ENCODE results near the gene RALGPS1.

RALGPS1 gene

DNA sequence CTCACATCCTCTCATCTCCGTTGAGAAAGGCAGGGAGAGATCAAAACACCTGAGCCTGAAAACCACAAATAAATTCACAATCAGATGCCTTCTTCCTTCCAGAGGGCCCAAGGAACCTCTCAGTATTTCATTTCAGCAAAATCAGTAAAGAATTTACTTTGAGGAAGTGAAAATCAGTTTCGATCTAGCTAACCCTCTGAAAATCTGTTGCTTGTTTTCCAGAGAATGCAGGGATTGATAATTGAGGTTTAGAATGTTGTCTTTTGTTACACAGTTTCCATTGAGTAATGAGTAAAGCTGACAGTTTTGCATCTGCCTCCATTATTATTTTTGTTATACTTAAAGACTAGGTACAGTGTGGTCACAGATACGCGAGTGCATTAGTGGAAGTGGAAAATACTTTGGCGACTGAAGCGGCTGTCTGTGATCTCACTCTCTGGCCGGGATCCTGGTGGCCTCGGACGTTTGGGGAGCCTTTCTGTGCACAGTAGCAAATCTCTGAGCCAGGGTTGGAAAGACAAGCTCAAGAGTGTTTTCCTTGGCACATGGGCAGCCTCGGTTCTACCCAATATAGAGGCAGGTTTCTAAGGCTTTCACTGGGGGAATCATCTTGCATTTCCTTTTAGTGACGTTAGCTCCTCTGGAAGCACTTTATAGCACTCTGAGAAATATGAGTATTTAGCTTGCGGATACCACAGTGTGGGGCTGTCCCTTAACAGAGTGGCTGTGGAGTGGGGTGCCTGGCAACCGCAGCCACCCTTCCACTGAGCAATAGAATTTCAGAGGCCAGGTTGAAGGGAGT is 240.0 kb downstream of the RALGPS1 start:
- no peaks in the 10 kb centered on the region for H3K36me3 Mint-ChIP-seq (ENCODE audit: low read depth)
- H3K27me3 Mint-ChIP-seq = peaks cover 25% of the 10 kb centered on the region
- H3K4me1 Mint-ChIP-seq (ENCODE audit: low read depth) = peaks cover 25% of the 10 kb centered on the region
- intact Hi-C loops (cut with micrococcal nuclease) = no loop called here
- H3K4me3 Mint-ChIP-seq = peak overlapping the region; percentile 10
- H3K9me3 Mint-ChIP-seq = no peaks in the 10 kb centered on the region
- H3K27ac Mint-ChIP-seq = peak overlapping the region; percentile 79

DNA sequence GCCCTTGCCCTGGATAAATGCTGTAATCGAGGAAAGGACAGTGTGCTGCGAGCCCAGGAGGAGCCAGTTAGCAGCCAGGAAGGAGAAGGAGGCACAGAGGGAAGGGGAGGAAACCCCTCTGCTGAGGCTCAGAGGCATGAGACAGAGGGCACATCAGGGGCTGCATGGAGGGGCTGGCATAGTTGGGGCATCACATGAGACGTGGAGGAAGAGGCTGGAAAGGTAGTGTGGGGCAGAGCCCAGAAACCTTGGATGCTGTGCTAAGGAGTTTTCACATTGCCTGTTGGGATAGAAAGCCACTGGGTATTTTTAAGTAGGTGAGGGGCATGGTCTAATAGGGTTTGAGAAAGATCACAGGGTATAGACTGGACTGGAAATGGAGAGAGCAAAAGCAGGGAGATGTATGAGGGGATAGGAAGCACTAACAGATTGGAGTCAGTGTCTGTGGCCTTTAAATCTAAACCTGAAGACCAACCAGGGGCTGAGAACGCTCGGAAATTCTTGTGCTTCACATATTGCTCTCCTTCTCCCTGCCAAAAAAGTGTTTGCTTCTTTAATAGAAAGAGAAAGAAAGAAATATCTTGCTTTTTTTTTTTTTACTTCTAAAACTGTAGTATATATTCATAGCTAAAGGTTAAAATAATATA is 240.9 kb downstream of the RALGPS1 start:
- H3K27me3 Mint-ChIP-seq = peaks cover 29% of the 10 kb centered on the region
- H3K4me3 Mint-ChIP-seq = no peak overlapping the region

DNA sequence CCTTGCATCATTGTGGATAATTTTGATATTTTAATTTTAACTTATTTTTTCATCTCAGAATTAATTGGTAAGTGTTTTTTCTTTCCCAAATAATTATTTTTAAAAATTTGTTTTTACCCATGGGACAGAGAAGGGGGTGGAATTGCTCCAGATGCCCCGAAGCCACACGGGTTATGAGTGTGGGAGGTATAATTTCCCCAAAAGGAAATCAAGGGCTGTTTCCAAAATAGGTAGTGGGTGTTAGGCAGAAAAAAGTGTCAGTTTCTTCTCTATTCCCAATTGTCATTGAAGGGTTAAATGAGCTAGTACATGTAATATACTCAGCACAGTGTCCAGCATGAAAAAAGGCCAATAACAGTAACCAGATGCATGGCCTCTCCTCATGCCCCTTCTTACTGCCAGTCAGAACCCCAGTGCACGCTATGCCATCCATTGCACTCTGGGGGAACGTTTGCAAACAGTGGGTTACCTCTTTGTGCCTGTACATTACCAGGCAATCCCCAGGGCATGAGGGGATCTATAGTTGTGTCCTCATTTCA is 244.3 kb downstream of the RALGPS1 start:
- Mint-ChIP-seq H3K9me3 (no peaks in the 10 kb centered on the region), H3K27ac (no peak overlapping the region), H3K4me3 (no peak overlapping the region), H3K4me1 (ENCODE audit: low read depth) (peaks cover 39% of the 10 kb centered on the region), H3K27me3 (peaks cover 19% of the 10 kb centered on the region), H3K36me3 (ENCODE audit: low read depth) (no peaks in the 10 kb centered on the region)
- intact Hi-C loops (cut with micrococcal nuclease) = no loop called here

More for the DNA sequence above, 240.9 kb downstream of the RALGPS1 start:
- Mint-ChIP-seq H3K36me3 (ENCODE audit: low read depth) (no peaks in the 10 kb centered on the region), H3K9me3 (no peaks in the 10 kb centered on the region), H3K4me1 (ENCODE audit: low read depth) (peaks cover 25% of the 10 kb centered on the region), H3K27ac (peak overlapping the region; percentile 79)
- intact Hi-C loops (cut with micrococcal nuclease) = no loop called here

DNA sequence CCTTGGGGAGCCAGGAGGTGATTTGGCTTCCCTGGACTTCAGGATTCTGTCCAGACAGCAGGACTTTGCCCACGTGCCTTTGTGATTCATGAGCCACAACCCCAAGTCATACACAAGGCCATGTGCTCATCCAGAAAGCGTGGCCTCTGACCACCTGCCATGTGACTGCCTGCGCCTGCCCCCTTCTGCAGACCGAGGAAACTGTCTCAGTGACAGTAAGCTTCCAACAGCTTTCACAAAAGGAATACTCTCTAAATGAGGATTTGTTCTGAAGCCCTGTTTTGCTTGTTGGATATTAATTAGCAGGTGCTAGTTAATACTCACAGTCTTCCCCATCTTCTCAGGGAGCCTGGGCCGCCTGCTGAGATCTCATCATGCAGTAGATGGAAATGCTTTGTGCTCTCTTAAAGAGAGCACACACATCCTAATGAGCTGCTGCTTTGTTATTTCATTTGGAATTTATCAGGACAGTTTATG is 244.8 kb downstream of the RALGPS1 start:
- Mint-ChIP-seq H3K4me1 (ENCODE audit: low read depth) (peaks cover 35% of the 10 kb centered on the region), H3K4me3 (no peak overlapping the region), H3K36me3 (ENCODE audit: low read depth) (no peaks in the 10 kb centered on the region), H3K9me3 (no peaks in the 10 kb centered on the region), H3K27me3 (peaks cover 19% of the 10 kb centered on the region), H3K27ac (peak overlapping the region; percentile 53)
- intact Hi-C loops (cut with micrococcal nuclease) = no loop called here

DNA sequence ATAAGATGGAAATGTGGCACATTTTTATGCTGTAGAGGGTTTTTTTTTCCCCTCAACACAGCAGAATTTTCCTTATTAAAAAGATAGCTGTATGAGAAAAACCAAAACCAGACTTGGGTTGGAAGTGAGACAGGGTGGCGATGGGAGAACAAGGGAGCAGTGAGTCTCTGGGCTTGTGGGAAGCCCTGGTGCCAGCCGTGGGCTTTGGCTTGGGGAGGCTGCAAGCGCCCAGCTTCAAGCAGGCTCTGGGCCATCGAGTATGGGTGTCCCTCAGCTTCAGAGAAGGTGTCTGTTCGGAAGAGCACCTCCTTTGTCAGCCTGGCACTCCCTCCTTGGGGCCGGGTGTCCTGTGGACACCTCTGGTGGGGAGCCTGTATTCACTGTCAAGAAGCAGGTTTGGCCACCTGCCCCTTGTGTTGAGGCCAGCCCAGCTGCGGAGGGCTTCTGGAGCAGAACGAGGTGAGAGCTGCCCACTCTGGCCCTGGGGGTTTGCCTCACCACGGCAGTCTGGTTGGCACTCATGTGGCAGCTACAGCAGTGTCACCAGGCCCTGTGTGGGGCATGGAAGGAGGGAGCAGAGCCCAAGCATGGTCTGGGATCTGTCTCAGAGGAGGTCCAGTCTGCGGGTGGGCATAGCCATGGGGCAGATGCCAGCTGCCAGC is 245.5 kb downstream of the RALGPS1 start:
- Mint-ChIP-seq H3K27me3 (peaks cover 19% of the 10 kb centered on the region), H3K9me3 (no peaks in the 10 kb centered on the region), H3K4me3 (no peak overlapping the region), H3K27ac (peak overlapping the region; percentile 53), H3K36me3 (ENCODE audit: low read depth) (no peaks in the 10 kb centered on the region), H3K4me1 (ENCODE audit: low read depth) (peaks cover 28% of the 10 kb centered on the region)
- intact Hi-C loops (cut with micrococcal nuclease) = no loop called here

DNA sequence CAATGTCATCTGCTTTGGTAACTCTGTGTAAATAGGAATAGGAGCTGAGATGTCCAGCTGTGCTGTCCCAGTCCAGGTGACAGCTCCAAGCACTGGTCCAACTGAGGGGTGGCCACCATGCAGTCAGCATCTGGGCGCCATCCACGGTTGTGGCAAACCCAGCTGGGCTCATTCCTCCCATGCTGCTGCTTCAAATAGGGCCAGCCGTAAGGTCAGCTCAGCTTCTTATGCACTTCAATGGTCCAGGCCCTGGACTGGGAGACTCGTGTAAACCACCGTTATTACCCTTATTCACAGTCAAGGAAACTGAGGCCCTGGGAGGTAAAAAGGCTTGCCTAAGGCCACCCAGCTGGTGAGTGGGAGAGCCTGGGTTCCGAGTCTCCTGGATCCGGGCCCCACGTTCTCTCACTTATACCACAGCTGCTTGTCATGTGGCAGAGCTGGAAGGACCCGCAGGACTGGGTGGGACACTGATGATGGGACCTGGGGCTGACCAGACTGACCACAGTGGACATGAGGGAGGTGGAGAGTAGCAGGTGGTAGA is 246.6 kb downstream of the RALGPS1 start:
- H3K27me3 Mint-ChIP-seq = peaks cover 15% of the 10 kb centered on the region
- H3K9me3 Mint-ChIP-seq = no peaks in the 10 kb centered on the region
- intact Hi-C loops (cut with micrococcal nuclease) = no loop called here
- no peak overlapping the region for H3K27ac Mint-ChIP-seq
- no peaks in the 10 kb centered on the region for H3K36me3 Mint-ChIP-seq (ENCODE audit: low read depth)
- no peak overlapping the region for H3K4me3 Mint-ChIP-seq
- peaks cover 22% of the 10 kb centered on the region for H3K4me1 Mint-ChIP-seq (ENCODE audit: low read depth)

DNA sequence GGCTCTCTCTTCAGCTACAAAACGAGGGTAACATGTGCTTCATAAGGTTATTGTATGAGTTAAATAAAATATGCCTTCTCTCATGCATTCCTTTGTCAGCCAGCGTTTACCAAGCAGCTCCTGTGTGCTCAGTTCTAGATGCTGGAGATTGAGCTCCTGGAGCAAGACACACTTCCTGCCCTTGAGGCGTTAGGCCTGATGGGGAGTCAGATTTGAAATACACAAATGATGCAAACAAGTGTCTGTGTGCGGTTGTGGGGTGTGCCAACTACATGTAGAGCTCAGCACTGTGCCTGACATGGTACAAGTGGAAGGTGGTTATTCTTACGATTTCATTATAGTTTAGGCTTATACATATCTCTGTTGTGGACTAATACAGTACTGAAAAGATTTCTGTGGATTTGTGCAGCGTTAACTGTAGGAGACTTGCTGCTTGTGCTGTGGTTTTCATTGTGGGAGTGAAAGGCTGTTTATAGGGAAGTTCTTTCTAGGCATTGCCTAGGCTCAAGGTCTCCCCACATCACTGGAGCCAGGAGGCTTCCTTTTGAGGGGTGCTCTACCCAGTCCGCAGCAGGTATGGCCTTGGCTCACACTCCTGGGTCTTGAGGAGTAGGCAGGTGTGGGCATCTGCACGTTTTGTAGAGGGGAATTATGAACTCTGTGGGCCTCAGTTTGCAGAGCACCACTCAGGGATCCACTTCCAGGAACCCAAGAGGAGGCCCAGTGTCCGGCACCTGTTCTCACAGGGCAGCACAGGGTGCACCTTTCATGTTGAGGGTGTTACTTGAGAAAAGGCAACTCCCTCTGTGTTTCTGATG is 247.7 kb downstream of the RALGPS1 start:
- Mint-ChIP-seq H3K4me3 (no peak overlapping the region), H3K27me3 (peaks cover 21% of the 10 kb centered on the region), H3K27ac (peak overlapping the region; percentile 11)

DNA sequence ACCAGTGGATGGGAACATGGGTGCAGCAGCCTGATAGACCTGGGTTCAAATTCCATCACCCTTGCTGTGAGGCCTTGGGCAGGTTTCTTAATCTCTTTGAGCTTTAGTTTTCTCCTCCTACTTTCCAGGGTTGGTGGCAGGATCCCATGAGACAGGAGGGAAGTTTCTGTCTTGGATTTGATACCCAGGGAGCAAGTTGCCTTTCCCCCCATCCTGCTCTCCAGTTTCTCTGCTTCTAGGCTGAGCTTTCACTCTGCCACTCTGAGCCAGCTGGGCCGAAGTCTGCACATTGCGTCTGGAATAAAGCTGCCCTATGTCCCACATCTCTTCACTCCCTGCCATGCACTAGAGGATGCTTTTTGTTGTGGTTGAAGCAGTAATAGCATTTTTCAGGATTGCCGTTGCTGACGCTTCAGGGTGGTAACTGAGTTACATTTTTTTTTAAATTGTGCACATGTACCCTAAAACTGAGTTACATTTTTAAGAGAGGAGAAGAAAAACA is 248.3 kb downstream of the RALGPS1 start:
- Mint-ChIP-seq H3K27ac (no peak overlapping the region), H3K36me3 (ENCODE audit: low read depth) (no peaks in the 10 kb centered on the region), H3K9me3 (no peaks in the 10 kb centered on the region), H3K27me3 (peaks cover 23% of the 10 kb centered on the region), H3K4me1 (ENCODE audit: low read depth) (peaks cover 22% of the 10 kb centered on the region), H3K4me3 (no peak overlapping the region)
- intact Hi-C loops (cut with micrococcal nuclease) = no loop called here

More for the DNA sequence above, 247.7 kb downstream of the RALGPS1 start:
- Mint-ChIP-seq H3K36me3 (ENCODE audit: low read depth) (no peaks in the 10 kb centered on the region), H3K4me1 (ENCODE audit: low read depth) (peaks cover 22% of the 10 kb centered on the region), H3K9me3 (no peaks in the 10 kb centered on the region)
- intact Hi-C loops (cut with micrococcal nuclease) = no loop called here

DNA sequence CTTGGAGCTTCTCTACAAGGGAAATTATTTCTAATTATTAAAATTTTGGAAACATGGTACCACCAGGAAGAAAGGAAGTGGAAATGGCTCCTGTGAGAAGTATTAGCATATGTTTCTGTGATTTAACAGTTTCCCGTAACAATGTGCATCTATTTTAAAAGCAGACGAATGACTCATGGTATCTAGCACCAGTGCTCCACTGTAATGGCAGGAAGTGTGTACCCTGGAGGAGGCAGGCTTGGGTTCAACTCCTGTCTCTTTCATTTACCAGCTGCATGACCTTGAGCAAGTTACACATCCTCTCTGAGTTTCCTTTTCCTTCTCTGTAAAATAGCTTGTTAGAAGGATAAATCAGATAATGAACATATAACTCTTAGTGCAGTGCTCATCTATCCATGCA is 248.8 kb downstream of the RALGPS1 start:
- intact Hi-C loops (cut with micrococcal nuclease) = no loop called here
- Mint-ChIP-seq H3K4me1 (ENCODE audit: low read depth) (peaks cover 22% of the 10 kb centered on the region), H3K27me3 (peaks cover 23% of the 10 kb centered on the region), H3K27ac (no peak overlapping the region), H3K36me3 (ENCODE audit: low read depth) (no peaks in the 10 kb centered on the region), H3K4me3 (no peak overlapping the region), H3K9me3 (no peaks in the 10 kb centered on the region)

DNA sequence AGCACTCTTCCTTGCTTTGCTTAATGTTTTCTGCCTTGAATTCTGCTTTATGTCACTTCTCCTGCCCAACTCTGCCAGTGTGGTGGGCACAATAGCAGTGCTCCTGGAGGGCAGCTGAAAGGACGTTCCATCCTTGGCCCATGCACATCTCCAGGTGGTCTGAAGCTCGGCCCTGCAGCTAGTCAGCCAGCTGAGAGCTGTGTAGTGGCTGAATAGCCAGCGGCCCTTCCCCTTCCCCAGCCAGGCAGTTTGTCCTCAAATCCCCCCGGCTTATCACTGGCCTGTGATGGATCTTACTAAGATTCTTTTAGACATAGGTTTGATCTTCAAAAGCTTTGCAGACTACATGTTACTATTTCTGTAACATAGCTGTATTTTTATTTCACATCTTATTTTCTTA is 250.5 kb downstream of the RALGPS1 start:
- peaks cover 22% of the 10 kb centered on the region for H3K4me1 Mint-ChIP-seq (ENCODE audit: low read depth)
- no peaks in the 10 kb centered on the region for H3K9me3 Mint-ChIP-seq
- H3K27ac Mint-ChIP-seq = no peak overlapping the region
- intact Hi-C loops (cut with micrococcal nuclease) = no loop called here
- H3K27me3 Mint-ChIP-seq = peaks cover 16% of the 10 kb centered on the region
- H3K4me3 Mint-ChIP-seq = no peak overlapping the region
- no peaks in the 10 kb centered on the region for H3K36me3 Mint-ChIP-seq (ENCODE audit: low read depth)

DNA sequence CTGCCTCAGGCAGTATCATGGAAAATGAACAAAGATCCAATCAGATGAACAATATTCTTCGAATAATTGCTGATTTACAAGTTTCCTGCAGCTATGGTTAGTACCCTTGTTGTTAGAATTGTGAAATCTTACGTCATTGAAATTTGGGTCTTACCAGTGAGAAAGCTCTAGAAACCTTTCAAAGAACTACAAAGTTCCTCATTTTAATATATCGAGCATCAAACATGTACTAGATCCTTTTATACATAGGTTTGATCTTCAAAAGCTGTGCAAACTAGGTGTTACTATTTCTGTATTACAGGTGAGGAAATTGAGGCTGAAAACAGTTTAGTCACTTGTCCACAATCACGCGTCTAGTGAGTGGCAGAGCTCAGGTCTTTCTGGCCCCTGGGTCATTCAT is 251.5 kb downstream of the RALGPS1 start:
- Mint-ChIP-seq H3K4me3 (no peak overlapping the region), H3K36me3 (ENCODE audit: low read depth) (no peaks in the 10 kb centered on the region), H3K27me3 (peaks cover 10% of the 10 kb centered on the region), H3K4me1 (ENCODE audit: low read depth) (peaks cover 22% of the 10 kb centered on the region), H3K27ac (no peak overlapping the region), H3K9me3 (no peaks in the 10 kb centered on the region)
- intact Hi-C loops (cut with micrococcal nuclease) = no loop called here

DNA sequence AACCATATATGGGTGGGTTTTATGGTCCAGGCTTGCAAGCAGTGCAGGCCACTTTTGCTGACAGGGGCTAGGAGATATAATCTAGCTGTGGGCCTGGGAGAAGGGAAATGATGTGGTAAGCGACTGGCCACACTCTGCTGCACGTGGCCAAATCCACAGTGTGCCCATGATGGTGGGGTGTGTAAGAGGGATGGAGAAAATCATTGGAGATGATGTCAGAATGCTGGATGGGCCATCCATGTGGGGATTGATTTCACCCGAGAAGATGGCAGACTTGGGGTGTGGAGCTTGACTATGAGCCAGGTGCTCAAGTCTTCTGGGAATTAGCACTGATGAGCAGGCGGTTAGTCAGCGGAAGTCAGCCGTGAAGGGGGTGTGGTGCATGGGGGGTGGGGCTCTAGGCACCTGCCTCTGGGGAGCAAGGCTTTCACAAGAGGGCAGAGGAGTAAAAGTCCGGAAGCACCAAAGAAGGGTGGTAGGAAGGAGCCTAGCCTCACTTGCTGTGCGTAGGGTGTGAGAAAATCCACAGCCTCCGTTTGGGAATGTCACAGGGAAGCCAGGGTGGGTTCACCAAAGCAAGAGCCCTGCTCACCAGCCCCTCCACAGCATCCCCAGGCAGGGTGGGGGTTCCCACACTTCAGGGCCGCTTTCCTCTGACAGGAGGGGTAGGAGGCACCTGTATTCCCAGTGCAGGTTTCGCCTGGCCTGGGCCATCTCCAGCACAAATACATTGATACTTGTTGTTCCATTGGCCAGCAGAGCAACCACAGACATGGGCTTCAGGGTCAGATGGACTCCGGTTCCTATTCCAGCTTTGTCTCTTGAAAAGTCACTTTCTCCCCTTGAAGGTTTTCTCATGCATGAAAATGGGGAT is 252.3 kb downstream of the RALGPS1 start:
- H3K27me3 Mint-ChIP-seq = peaks cover 10% of the 10 kb centered on the region
- intact Hi-C loops (cut with micrococcal nuclease) = no loop called here
- H3K27ac Mint-ChIP-seq = no peak overlapping the region
- no peaks in the 10 kb centered on the region for H3K9me3 Mint-ChIP-seq
- no peaks in the 10 kb centered on the region for H3K36me3 Mint-ChIP-seq (ENCODE audit: low read depth)
- H3K4me1 Mint-ChIP-seq (ENCODE audit: low read depth) = peaks cover 18% of the 10 kb centered on the region
- no peak overlapping the region for H3K4me3 Mint-ChIP-seq
